Hematopoietic multipotent progenitor cell treated with erythropoietin and hydrocortisone succinate and interleukin-3 and kit ligand, for 15 days (in vitro differentiated cells): ENCODE measurements around the gene BSG.
"Not testable (repeated sequence)": the region's sequence is repeated elsewhere in the genome, so short reads cannot be mapped to it uniquely, and the experiment has no call there.

Experiments used
- DNase-seq: peaks from one replicate; pipeline ENCODE4 v3.0.0-alpha.2; 2015; ENCODE audit warnings: low spot score

BSG gene

GRCh38 chr19:620166-620862, 47.9 kb downstream of the BSG start:
- DNase-seq = no peak

GRCh38 chr19:621191-621590, 48.8 kb downstream of the BSG start:
- DNase-seq = not testable (repeated sequence)

- no peak for DNase-seq
Measured at GRCh38 chr19:621819-622218, 49.4 kb downstream of the BSG start.

GRCh38 chr19:622666-623065, 50.3 kb downstream of the BSG start:
- no peak for DNase-seq

GRCh38 chr19:623175-623916, 51.0 kb downstream of the BSG start:
- DNase-seq = no peak

- DNase-seq = no peak
Measured at GRCh38 chr19:623974-624373, 51.6 kb downstream of the BSG start.

- DNase-seq = no peak
Measured at GRCh38 chr19:624433-625109, 52.2 kb downstream of the BSG start.

- DNase-seq = no peak
Measured at GRCh38 chr19:625257-625656, 52.9 kb downstream of the BSG start.

GRCh38 chr19:626566-626965, 54.2 kb downstream of the BSG start:
- DNase-seq = not testable (repeated sequence)

- peak; percentile 10 for DNase-seq
Measured at GRCh38 chr19:628168-628567, 55.8 kb downstream of the BSG start.

GRCh38 chr19:629515-629914, 57.1 kb downstream of the BSG start:
- DNase-seq = not testable (repeated sequence)

GRCh38 chr19:629961-630714, 57.7 kb downstream of the BSG start:
- no peak for DNase-seq

- peak; percentile 38 for DNase-seq
Measured at GRCh38 chr19:632579-633067, 60.2 kb downstream of the BSG start.
